NB4 (cell line): Measurements from ENCODE around the gene FAM76A.
"Not testable (repeated sequence)": the region's sequence is repeated elsewhere in the genome, so short reads cannot be mapped to it uniquely, and the experiment has no call there.

ENCODE experiments used
- MYC ChIP-seq: IDR thresholded peaks from 2 replicates; pipeline ENCODE4 v1.6.1; 2011; ENCODE audit warnings: low read depth, low read length
- POLR2A ChIP-seq: IDR thresholded peaks from 2 replicates; pipeline ENCODE4 v1.6.1; 2011; ENCODE audit warnings: mild to moderate bottlenecking; ENCODE audit not compliant: insufficient read length; ENCODE audit errors: extremely low read depth
- TF ChIP-seq, protein P1 (sequence below): IDR thresholded peaks from one replicate; pipeline ENCODE4 v1.5.1; 2012; ENCODE audit warnings: low read depth, low read length

DNA sequence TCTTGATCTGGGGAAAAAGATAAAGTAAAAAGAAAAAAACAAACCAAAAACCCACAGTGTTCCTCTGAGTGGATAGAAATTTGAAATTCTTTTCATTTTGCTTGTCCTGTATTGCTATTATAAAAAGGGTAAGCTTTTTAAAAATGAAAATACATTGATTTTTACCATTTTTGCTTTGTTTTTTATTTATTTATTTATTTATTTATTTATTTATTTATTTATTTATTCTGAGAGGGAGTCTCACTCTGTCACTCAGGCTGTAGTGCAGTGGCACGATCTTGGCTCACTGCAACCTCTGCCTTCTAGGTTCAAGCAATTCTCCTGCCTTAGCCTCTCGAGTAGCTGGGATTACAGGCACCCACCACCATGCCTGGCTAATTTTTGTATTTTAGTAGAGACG lies 82.4 kb downstream of the FAM76A start:
- TF ChIP-seq, protein P1, sequence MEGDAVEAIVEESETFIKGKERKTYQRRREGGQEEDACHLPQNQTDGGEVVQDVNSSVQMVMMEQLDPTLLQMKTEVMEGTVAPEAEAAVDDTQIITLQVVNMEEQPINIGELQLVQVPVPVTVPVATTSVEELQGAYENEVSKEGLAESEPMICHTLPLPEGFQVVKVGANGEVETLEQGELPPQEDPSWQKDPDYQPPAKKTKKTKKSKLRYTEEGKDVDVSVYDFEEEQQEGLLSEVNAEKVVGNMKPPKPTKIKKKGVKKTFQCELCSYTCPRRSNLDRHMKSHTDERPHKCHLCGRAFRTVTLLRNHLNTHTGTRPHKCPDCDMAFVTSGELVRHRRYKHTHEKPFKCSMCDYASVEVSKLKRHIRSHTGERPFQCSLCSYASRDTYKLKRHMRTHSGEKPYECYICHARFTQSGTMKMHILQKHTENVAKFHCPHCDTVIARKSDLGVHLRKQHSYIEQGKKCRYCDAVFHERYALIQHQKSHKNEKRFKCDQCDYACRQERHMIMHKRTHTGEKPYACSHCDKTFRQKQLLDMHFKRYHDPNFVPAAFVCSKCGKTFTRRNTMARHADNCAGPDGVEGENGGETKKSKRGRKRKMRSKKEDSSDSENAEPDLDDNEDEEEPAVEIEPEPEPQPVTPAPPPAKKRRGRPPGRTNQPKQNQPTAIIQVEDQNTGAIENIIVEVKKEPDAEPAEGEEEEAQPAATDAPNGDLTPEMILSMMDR, result not testable (repeated sequence)
- not testable (repeated sequence) for TF ChIP-seq MYC, POLR2A
